Measurements from ENCODE around the gene DGKD. TPM values are rescaled to one million over a fixed set of nuclear protein-coding genes. Genes with fewer than 3 reads are reported as not detected.

Gene DGKD
- total and polyA plus RNA-seq, 2 donors (not counting 1 experiment from before 2014, with no cell fraction given), result 224 to 396 TPM

DNA sequence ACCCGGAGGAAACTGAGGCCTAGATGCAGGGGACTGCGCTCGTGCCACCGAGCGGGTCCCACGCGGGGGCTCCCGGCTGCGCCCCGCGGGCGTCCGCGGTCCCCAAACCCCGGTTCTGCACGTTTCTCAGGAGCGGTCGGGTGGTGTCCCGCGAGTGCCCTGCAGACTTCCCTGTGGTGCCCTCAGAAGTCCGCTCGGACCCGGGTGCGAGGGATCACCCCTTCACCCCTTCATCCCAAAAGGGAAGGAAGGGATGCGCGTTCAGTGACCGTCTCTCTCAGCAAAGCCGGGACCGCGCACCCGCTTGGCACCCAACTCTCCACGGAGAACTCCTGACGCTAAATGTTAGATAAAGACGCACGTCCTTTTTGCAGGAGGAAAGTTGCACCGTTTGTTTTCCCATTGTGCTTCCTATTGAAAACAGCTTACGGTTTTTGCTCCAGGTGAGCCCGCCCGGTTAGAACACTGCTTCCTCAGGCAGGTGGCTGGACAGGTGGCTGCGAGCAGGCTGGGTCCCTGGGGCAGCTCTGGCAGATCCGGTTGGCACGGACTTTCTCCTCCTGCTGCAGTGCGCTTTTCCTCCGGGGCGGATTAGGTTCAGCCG, 779 bp downstream of the DGKD start:
- 4% methylated on average over 43 of the region's 46 CpGs for WGBS (ENCODE audit: insufficient coverage)
- CTCF ChIA-PET, result interaction anchor here (1.1 to 3.8 kb wide), 7 partner anchors 23 to 88 kb away, joined by 3 to 24 read pairs (median 12); no protein-coding TSS in a partner anchor

More for the DNA sequence above, 779 bp downstream of the DGKD start:
- DNase-seq, result peak; percentile 55
- peaks cover 0 to 4% of the 10 kb centered on the region in 2 experiments for H3K36me3 ChIP-seq (replicated peaks in 1 of 2; ENCODE audit: control extremely low read depth in 1 of 2, control insufficient read depth in 1 of 2, extremely low read depth in 1 of 2, insufficient read depth in 2 of 2, low read length in 1 of 2)
- H3K27ac Mint-ChIP-seq, result peak overlapping the region; percentile 85
- TF ChIP-seq, protein P1, sequence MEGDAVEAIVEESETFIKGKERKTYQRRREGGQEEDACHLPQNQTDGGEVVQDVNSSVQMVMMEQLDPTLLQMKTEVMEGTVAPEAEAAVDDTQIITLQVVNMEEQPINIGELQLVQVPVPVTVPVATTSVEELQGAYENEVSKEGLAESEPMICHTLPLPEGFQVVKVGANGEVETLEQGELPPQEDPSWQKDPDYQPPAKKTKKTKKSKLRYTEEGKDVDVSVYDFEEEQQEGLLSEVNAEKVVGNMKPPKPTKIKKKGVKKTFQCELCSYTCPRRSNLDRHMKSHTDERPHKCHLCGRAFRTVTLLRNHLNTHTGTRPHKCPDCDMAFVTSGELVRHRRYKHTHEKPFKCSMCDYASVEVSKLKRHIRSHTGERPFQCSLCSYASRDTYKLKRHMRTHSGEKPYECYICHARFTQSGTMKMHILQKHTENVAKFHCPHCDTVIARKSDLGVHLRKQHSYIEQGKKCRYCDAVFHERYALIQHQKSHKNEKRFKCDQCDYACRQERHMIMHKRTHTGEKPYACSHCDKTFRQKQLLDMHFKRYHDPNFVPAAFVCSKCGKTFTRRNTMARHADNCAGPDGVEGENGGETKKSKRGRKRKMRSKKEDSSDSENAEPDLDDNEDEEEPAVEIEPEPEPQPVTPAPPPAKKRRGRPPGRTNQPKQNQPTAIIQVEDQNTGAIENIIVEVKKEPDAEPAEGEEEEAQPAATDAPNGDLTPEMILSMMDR (IDR thresholded peaks at IDR 0.05), result no peak
- TF ChIP-seq EZH2 (IDR thresholded peaks at IDR 0.05; ENCODE audit: borderline replicate concordance, insufficient read depth, low read depth, low read length, poor library complexity, severe bottlenecking), result no peak
- intact Hi-C loops (cut with micrococcal nuclease), result loop anchor here (1.0 to 10.0 kb wide), 5 partner anchors 24 to 250 kb away; partner anchors contain the start of gene ATG16L1
- H3K9ac ChIP-seq (ENCODE audit: low read length), result peak overlapping the region; percentile 85
- H3K4me1 Mint-ChIP-seq, result peaks cover 85% of the 10 kb centered on the region
- H3K9me3 Mint-ChIP-seq (ENCODE audit: insufficient read depth), result no peaks in the 10 kb centered on the region
- H3K4me3 ChIP-seq (ENCODE audit: control extremely low read depth in 1 of 5, extremely low read depth in 1 of 5, insufficient read depth in 1 of 5, low read depth in 2 of 5, low read length in 4 of 5), result peak overlapping the region; percentile 82 to 89 (median 83)
- no peaks in the 10 kb centered on the region for H3K27me3 Mint-ChIP-seq
- no peaks in the 10 kb centered on the region for H3K27me3 ChIP-seq (replicated peaks in 1 of 4; ENCODE audit: control extremely low read depth in 1 of 4, control insufficient read depth in 3 of 4, insufficient read depth in 4 of 4, low read length in 3 of 4)
- H3K9me3 ChIP-seq (ENCODE audit: control extremely low read depth in 1 of 3, control insufficient read depth in 2 of 3, insufficient read depth in 1 of 3, low read length in 2 of 3), result no peaks in the 10 kb centered on the region
- peaks cover 87% of the 10 kb centered on the region for H3K79me2 ChIP-seq (ENCODE audit: control insufficient read depth, insufficient read depth, low read length)
- peak overlapping the region; percentile 91 for H3K4me2 ChIP-seq (replicated peaks; ENCODE audit: low read depth, low read length, poor library complexity, severe bottlenecking)
- H3K4me3 Mint-ChIP-seq, result peak overlapping the region; percentile 94
- POLR2A ChIA-PET, result interaction anchor here (0.9 to 2.8 kb wide), 3 partner anchors 12 to 88 kb away, joined by 3 to 30 read pairs (median 3); no protein-coding TSS in a partner anchor
- no peaks in the 10 kb centered on the region for H4K20me1 ChIP-seq (ENCODE audit: control insufficient read depth, insufficient read depth, low read length, poor library complexity, severe bottlenecking)
- no peak for ATAC-seq (ENCODE audit: low read depth)
- H2AFZ ChIP-seq (ENCODE audit: insufficient read depth, low read depth, low read length, poor library complexity, severe bottlenecking), result peak overlapping the region; percentile 63
- H3K27ac ChIP-seq (ENCODE audit: low read length in 2 of 2), result peak overlapping the region; percentile 59 to 85
- H3K4me1 ChIP-seq (ENCODE audit: control insufficient read depth in 2 of 2, insufficient read depth in 2 of 2, low read length in 2 of 2), result peaks cover 78 to 85% of the 10 kb centered on the region in 2 donors
